ENCODE measurements around the gene HOMER2. TPM values are rescaled to one million over a fixed set of nuclear protein-coding genes. Genes with fewer than 3 reads are reported as not detected.

Gene HOMER2
- total and polyA plus RNA-seq, 2 of the 4 experiments (the other 2 are of a cell fraction): 0.54 to 0.79 TPM

DNA sequence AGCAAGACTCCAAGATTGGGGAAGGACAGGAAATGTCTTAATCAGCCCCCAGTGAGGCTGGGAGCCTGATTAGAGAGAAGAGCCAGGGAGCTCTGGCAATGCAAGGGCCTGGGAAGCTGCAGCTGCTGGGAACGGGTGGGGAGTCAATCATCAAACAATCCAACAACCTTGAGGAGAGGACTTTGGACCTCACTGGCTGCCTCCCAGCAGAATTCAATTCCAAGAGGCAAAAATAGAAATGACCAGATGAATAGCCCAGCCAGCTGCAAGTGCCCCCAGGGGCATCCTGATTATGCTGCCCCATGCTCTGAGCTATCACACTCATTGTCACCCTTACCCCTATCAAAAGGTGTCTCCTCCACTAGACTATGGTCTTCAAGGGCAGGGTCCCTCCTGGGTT lies 6.1 kb upstream of the HOMER2 start:
- Histone ChIP-seq H2BK5ac (ENCODE audit: low read depth, low read length, poor library complexity, severe bottlenecking) (no peak overlapping the region), H4K91ac (ENCODE audit: insufficient read depth, low read depth, low read length) (no peak overlapping the region), H4K20me1 (ENCODE audit: insufficient read depth, low read length) (no peaks in the 10 kb centered on the region), H3K27me3 (ENCODE audit: control insufficient read depth, insufficient read depth, low read length) (peaks cover 6% of the 10 kb centered on the region; the same call in 1 of the 2 replicates), H2AFZ (replicated peaks; ENCODE audit: low read length, poor library complexity) (no peak overlapping the region), H3K4me1 (ENCODE audit: control insufficient read depth, insufficient read depth, low read length) (no peaks in the 10 kb centered on the region), H4K8ac (ENCODE audit: low read depth in 2 of 2, low read length in 2 of 2) (no peak overlapping the region), H3K18ac (ENCODE audit: low read depth, low read length) (no peak overlapping the region), H3K4me3 (ENCODE audit: insufficient read depth, low read depth, low read length) (no peak overlapping the region), H2AK9ac (replicated peaks; ENCODE audit: low read depth, low read length, poor library complexity) (no peak overlapping the region), H3K9me3 (ENCODE audit: control insufficient read depth, insufficient read depth, low read length) (no peaks in the 10 kb centered on the region), H3K9me1 (ENCODE audit: insufficient read depth, low read length) (no peaks in the 10 kb centered on the region), H2BK120ac (ENCODE audit: low read depth, low read length) (no peak overlapping the region), H3K36me3 (ENCODE audit: control insufficient read depth, insufficient read depth, low read length) (no peaks in the 10 kb centered on the region), H2BK20ac (ENCODE audit: low read depth, low read length) (no peak overlapping the region), H3K14ac (replicated peaks; ENCODE audit: low read depth, low read length) (no peak overlapping the region), H3K23ac (ENCODE audit: low read depth, low read length) (no peak overlapping the region), H3K56ac (ENCODE audit: extremely low read depth, insufficient read depth, low read length) (no peak overlapping the region), H3K4ac (ENCODE audit: low read depth, low read length) (no peak overlapping the region), H4K5ac (ENCODE audit: low read depth, low read length) (no peak overlapping the region), H3K27ac (ENCODE audit: insufficient read depth, low read length) (no peak overlapping the region), H2AK5ac (ENCODE audit: low read depth, low read length) (no peak overlapping the region), H2BK15ac (ENCODE audit: low read depth, low read length) (no peak overlapping the region), H3K4me2 (ENCODE audit: low read depth, low read length) (no peak overlapping the region), H3K9ac (ENCODE audit: low read depth, low read length) (no peak overlapping the region), H3K79me1 (ENCODE audit: low read depth in 1 of 2, low read length in 2 of 2) (no peaks in the 10 kb centered on the region)
- no TSS peak for BruUV-seq (replicated peaks)
- no peak for ATAC-seq (ENCODE audit: low read depth)
- dilution Hi-C loops (cut with HindIII; ENCODE audit: low sequenced_read_pairs, unreplicated experiment) (no loop called here), in situ Hi-C loops (cut with MboI; ENCODE audit: low sequenced_read_pairs) (no loop called here), intact Hi-C loops (cut with micrococcal nuclease) (loop anchor here (10.0 kb wide), 1 partner anchor 104 kb away; no protein-coding TSS in a partner anchor)
- no peak for TF ChIP-seq SMC3 (IDR thresholded peaks at IDR 0.05; ENCODE audit: low read depth, low read length)
- TF ChIP-seq, protein P1, sequence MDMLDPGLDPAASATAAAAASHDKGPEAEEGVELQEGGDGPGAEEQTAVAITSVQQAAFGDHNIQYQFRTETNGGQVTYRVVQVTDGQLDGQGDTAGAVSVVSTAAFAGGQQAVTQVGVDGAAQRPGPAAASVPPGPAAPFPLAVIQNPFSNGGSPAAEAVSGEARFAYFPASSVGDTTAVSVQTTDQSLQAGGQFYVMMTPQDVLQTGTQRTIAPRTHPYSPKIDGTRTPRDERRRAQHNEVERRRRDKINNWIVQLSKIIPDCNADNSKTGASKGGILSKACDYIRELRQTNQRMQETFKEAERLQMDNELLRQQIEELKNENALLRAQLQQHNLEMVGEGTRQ (IDR thresholded peaks at IDR 0.05; ENCODE audit: low read depth, low read length): no peak
- no peak for TF ChIP-seq MAFK (IDR thresholded peaks at IDR 0.05; ENCODE audit: low read depth, low read length)
- TF ChIP-seq RFX5 (IDR thresholded peaks at IDR 0.05; ENCODE audit: low read depth, low read length): no peak
- TF ChIP-seq MAZ (IDR thresholded peaks at IDR 0.05; ENCODE audit: borderline replicate concordance, low read depth, low read length): no peak
- no peak for TF ChIP-seq FOS (IDR thresholded peaks at IDR 0.05; ENCODE audit: low read depth, low read length)
- TF ChIP-seq NFE2L2 (IDR thresholded peaks at IDR 0.05; ENCODE audit: low read depth, low read length): no peak
- TF ChIP-seq MXI1 (IDR thresholded peaks at IDR 0.05; ENCODE audit: borderline replicate concordance, low read depth, low read length): no peak
- ChIA-PET POLR2A (ENCODE audit: unreplicated experiment) (no interaction called here), CTCF (no interaction called here)
- DNase-seq: no peak
- no CpG with 5 or more reads among the region's 1 CpG for WGBS, 2 experiments (ENCODE audit: extremely low coverage in 2 of 2, insufficient read length in 1 of 2)
